NCI-H1694 (cell line): ENCODE data around the gene SMIM14.
A peak's percentile ranks its signal among the peaks of the same experiment; 100 is the strongest.
"Not testable (repeated sequence)": the region's sequence is repeated elsewhere in the genome, so short reads cannot be mapped to it uniquely, and the experiment has no call there.

Experiments used
- DNase-seq: peaks from one replicate; lab custom pipeline; 2025; lab: John Stamatoyannopoulos, UW

Gene SMIM14

DNA sequence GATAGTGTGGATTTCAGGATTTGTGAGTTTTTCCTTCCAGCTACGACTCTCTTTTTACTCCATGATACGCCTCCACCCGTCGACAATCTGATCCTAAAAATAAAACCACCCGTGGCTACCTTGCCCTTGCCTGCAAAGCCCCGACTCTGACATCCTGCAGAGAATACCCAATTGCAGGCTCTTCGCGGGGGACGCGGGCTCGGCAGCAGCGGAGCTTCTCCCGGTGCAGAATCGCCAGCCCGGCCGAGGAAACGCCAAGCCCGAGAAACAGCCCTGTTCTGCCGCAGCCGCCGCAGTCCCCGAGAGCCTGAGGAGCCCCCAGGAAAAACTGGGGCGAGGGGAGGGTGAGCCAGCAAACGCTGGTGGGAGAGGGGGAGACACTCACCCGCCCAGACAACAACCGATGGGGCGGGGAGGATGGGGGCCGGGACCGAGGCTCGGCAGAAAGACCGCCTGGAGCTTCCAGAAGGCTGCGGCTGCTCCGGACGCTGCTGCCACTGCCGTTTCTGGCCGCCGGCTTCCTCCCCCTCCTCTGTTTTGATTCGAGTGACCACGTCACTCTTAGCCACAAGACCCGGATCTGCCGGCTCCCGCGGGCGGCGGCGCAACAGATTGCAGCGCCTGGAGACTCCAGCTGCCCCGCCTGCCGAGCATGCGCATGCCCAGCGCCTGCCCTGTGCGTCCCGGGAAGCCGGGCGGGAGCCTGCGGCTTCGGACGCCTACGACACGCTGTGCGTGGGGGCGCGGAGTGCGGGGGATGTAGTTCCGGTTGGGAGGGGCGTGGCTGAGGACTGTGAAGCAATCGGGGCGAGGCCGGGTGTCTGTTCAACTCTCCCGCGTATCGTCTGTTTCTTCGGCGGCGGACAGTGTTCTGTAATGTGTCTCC is at the start of gene SMIM14:
Gene SMIM14, minus strand, starts transcription at position 512 of the 886 bp plus-strand sequence. CDS start 33,720 bp downstream, outside the sequence.
- peak; percentile 90 for DNase-seq

DNA sequence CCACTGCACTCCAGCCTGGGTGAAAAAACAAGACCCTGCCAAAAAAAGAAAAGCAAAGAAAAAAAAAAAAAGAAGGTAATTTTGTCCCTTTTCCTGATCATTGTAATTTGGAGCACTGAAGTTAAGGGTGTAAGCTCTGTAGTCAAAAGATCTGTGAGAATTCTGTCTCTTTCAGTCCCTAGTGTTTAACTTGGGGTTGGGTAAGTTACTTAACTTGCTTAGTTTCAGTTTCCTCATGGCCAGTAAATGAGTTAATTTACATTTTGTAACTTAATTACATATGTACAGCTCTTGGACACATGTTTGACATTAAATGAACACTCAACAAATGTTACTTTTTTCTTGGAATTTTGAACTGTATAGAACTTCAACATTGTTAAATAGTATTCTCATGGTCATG is 48.3 kb upstream of the SMIM14 start:
- no peak for DNase-seq

DNA sequence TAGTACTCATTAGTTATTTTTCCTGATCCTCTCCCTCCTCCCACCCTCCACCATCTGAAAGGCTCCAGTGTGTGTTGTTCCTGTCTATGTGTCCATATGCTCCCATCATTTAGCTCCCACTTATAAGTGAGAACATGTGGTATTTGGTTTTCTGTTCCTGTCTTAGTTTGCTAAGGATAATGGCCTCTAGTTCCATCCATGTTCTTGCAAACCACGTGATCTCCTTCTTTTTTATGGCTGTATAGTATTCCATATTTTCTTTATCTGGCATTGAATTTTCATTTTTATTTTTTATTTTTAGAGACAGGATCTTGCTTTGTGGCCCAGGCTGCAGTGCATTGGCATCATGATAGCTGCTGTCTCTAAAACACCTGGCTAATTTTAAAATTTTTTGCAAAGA is 47.3 kb upstream of the SMIM14 start:
- no peak for DNase-seq

- DNase-seq: no peak
Measured at GRCh38 chr4:39682138-39682537, 43.5 kb upstream of the SMIM14 start.

GRCh38 chr4:39681003-39681402 is 42.3 kb upstream of the SMIM14 start:
- DNase-seq: not testable (repeated sequence)

DNA sequence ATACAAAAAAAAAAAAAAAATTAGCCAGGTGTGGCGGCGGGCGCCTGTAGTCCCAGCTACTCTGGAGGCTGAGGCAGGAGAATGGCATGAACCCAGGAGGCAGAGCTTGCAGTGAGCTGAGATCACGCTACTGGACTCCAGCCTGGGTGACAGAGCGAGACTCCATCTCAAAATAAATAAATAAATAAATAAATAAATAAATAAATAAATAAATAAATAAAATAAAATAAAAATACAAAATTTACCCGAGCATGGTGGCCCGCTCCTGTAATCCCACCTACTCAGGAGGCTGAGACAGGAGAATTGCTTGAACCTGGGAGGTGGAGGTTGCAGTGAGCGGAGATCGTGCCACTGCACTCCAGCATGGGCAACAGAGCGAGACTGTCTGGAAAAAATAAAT is 37.0 kb upstream of the SMIM14 start:
- DNase-seq: not testable (repeated sequence)

DNA sequence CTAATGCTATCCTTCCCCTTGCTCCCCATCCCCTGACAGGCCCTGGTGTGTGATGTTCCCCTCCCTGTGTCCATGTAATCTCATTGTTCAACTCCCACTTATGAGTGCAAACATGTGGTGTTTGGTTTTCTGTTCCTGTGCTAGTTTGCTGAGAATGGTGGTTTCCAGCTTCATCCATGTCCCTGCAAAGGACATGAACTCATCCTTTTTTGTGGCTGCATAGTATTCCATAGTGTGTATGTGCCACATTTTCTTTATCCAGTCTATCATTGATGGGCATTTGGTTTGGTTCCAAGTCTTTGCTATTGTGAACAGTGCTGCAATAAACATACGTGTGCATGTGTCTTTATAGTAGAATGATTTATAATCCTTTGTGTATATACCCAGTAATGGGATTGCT is 31.6 kb upstream of the SMIM14 start:
- DNase-seq: not testable (repeated sequence)

GRCh38 chr4:39668887-39669286 is 30.2 kb upstream of the SMIM14 start:
- no peak for DNase-seq

GRCh38 chr4:39667706-39668105 is 29.0 kb upstream of the SMIM14 start:
- DNase-seq: no peak

DNA sequence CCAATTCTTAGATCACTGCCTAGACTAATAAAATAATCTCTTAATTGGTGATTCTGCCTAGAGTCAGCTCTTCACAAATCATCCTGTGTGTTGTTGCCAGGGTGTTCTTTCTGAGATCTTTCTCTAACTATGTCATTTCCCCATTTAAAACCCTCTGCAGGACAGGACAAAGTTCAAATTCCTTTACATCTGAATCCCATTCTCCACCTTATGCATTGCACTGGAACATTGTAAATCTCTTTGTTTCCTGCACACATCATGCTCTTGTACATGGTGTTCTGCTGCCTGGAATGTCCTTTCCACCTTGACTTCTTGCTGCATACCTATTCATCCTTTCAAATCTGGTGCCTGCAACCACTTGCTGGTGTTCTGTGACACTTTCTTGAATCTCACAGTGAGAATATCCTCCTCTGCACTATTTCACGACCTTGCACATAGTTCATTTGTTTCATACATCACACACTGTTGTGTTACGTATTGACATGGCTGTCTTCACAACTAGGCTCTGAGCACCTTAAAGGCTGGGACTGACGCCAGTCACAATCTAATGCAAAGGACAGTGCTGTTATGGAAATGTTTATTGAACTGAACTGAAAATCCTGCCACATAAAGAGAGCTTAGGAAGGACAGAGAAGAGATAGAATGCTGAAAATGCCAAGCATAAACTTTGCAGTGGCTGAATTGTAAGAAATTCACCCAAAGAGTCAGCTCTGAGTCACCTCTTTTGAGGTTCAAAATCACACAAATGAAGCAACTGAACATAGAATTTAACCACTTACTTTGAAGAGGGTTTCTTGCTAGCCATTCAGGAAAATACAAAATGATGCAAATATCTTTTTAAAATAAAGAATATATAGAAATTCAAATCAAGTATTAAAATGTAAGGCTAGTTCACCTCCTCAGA is 26.4 kb upstream of the SMIM14 start:
- DNase-seq: no peak

DNA sequence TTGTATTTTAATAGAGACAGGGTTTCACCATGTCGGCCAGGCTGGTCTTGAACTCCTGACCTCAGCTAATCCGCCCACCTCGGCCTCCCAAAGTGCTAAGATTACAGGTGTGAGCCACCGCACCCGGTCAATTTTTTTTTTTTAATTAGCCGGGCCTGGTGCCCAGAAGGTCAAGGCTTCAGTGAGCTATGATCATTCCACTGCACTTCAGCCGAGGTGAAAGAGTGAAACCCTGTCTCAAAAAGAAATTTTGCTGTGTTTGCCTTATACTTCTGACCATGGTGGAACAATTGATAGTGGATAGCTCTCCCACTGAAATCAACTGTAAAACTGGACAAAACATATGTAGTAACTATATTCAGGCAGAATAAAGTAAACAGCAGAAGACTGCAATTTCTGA is 24.0 kb upstream of the SMIM14 start:
- no peak for DNase-seq

DNA sequence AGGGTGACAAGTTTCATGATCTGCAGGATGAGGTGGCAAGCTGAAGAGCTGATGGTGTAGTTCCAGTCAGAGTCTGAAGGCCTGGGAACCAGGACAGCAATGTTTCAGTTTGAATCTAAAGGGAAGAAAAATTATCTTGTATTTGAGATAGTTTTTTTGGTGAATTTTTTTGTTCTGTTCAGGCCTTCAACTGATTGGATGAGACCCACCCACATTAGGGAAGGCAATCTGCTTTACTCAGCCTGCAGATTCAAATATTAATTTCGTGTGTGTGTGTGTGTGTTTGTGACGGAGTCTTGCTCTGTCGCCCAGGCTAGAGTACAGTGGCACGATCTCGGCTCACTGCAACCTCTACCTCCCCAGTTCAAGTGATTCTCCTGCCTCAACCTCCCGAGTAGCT is 22.1 kb upstream of the SMIM14 start:
- no peak for DNase-seq

DNA sequence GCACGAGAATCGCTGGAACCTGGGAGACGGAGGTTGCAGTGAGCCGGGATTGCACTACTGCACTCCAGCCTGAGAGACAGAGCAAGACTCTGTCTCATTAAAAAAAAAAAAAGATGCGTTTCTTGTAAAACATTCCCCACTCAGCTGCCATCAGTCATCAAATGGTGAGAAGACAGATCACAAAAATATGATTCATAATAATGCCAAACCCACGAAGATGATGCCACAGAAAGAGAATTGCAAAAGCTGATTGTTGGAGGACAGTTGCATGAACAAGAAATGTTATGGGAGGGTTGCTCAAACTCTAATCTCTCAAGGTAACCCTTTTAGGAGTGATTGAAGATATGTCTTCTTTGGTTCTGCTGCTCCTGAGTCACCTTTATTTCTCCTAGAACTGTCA is 21.4 kb upstream of the SMIM14 start:
- DNase-seq: no peak

DNA sequence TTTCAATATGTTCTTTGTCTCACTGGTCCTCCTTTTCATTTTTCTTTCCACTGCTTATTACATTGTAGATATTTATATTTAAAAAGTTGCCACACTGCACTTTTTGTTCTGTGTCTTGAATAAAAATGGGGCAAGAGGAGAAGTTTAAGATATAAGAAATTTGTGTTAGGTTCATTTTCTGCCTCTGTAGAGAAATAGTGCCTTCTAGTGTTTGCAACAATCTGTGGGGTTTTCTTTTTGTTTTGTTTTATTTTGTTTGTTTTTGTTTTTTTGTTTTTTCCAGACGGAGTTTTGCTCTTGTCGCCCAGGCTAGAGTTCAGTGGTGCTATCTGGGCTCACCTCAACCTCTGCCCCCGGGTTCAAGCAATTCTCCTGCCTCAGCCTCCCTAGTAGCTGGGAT is 20.1 kb upstream of the SMIM14 start:
- DNase-seq: no peak

DNA sequence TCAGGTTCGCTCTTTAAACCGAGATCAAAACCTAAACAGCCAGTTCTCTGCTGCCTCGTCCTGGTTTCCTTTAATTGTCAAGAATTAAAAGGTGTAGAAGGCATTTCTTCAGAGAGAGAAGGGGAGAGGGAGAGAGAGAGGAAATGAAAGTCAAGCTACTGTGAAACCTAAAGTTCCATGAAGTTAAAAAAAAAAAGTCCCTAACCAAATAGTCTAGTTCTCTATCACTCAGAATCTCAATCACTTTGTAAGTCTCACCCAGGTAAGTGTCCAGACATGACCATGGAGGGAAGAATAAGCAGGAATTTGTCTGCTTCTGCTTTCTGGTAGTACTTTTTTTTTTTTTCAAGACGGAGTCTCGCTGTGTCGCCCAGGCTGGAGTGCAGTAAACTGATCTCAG is 18.8 kb upstream of the SMIM14 start:
- no peak for DNase-seq

DNA sequence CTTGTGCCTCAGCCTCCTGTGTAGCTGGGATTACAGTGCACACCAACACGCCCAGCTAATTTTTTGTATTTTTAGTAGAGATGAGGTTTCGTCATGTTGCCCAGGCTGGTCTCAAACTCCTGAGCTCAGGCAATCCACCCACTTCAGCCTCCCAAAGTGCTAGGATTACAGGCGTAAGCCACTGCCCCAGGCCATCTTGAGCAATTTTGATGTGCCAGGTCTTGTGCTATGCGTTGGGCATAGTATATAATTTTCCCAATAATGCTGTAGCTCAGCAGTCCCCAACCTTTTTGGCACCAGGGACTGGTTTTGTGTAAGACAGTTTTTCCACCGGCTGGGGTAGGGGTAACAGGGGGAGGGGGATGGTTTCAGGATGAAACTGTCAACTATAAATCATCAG is 18.0 kb upstream of the SMIM14 start:
- not testable (repeated sequence) for DNase-seq

DNA sequence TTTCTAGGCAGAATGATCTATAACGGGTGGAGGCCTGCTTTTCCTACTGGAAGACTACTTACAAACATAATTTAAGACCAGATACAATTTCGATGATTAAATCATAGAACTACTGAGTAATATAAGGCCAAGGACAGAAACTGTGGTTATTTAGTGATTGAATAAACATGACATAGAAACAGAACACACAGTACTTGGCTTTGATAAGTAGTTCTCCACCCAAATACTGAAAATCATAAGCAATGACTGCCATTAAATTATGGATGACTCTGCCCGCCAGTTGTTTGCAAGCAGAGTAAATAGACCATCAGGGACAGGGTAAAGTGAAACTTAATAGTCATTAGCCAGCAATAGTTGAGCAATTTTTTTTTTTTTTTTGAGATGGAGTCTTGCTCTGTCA is 17.2 kb upstream of the SMIM14 start:
- DNase-seq: no peak

GRCh38 chr4:39655211-39655610 is 16.5 kb upstream of the SMIM14 start:
- DNase-seq: no peak

DNA sequence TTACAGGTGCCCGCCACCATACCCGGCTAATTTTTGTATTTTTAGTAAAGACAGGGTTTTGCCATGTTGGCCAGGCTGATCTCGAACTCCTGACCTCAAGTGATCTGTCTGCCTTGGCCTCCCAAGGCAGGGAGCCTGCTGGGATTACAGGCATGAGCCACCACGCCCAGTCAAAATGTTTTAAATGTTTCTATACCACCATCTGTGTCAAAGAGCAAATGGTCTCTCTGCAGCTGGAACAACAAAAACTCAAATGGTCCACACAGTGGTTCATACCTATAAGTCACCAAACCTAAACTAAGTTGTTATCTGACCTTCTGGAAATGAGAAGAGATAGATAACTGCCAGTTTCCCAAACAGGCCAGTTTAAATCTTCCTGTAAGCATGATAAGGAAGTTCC is 12.9 kb upstream of the SMIM14 start:
- DNase-seq: not testable (repeated sequence)

GRCh38 chr4:39649639-39650265 is 11.1 kb upstream of the SMIM14 start:
- no peak for DNase-seq

- no peak for DNase-seq
Measured at GRCh38 chr4:39648827-39649558, 10.3 kb upstream of the SMIM14 start.

DNA sequence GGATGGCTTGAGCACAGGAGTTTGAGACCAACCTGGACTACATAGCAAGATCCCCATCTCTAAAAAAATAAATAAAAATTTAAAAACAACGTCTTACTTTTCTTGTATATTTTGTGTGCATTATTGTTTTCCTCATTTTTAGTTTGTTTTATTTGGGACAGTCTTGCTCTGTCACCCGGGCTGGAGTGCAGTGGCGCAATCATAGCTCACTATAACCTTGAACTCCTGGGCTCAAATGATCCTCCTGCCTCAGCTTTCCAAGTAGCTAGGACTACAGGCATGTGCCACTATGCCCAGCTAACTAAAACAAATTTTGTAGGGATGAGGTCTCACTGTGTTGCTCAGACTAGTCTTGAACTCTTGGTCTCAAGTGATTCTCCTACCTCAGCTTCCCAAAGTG is 9.5 kb upstream of the SMIM14 start:
- DNase-seq: no peak
